H4 (cell line): Measurements from ENCODE around the gene MTREX. TPM values are rescaled to one million over a fixed set of nuclear protein-coding genes. Genes with fewer than 3 reads are reported as not detected.

Source experiments
- DNase-seq: peaks from one replicate; pipeline ENCODE4 v3.0.0-alpha.2; 2015; ENCODE audit warnings: low spot score
- total RNA-seq: library from RNA; depleted of rRNA; stranded (reverse); fragments of >200 nt; shearing (Covaris generic); gene quantifications from 2 replicates; pipeline ENCODE4 v1.2.3, GENCODE V29; 2014

MTREX gene
- total RNA-seq, 1 experiment from 2014 or later, result 95.0 TPM

DNA sequence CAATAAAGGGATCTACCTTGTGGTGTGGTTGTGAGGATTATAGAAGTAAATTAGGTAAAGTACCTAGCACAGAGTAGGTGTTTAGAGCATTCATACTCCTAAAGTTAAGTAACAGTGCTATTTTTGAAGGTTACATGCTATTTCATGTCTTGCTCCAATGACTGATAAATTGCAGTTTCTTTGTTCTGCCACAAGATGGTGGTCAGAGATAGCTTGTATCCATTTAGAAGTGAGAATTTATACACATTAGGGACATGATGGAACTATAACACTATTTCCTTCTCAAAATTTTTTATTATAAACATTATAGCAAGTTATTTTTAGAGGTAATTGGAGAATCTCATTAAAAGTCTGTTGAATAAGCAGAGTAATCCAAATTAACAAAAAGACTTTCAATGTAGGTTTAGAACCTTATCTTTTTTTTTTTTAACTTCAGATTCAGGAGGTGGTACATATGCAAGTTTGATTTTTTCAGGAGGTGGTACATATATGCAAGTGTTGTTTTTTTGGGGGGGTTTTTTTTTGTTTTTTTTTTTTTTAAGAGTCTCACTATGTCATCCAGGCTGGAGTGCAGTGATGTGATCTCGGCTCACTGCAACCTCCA lies 17.1 kb downstream of the MTREX start:
- peak; percentile 53 for DNase-seq

DNA sequence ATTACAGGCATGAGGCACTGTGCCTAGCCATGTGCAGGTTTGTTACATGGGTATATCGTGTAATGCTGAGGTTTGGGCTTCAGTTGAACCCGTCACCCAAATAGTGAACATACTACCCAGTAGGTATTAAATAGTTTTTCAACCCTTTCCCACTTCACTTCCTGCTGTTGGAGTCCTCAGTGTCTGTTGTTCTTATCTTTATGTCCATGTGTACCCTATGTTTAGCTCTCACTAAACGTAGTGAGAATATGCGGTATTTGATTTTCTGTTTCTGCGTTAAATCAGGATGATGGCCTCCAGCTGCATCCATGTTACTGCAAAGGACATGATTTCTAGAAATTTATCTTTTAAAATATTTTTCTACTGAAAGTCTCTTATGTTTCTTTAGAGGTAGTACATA lies 17.8 kb downstream of the MTREX start:
- no peak for DNase-seq

DNA sequence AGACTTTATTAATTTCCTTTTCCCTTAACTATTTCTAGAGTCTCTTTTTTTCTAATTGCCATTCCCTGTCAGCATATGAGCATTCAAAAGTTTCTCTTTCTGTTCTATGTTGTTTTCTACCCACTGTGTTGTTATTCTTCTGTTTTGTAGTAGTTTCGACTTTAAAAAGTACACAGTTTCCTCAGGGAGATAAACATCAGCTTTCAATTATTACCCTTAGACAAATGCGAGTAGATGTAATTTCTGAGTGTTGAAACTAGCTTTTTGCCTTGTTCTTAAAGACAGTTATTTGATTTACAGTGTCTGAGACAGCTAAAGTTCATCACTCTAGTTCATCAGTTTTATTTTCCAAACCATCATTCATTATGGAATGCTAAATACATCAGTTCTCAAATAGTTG lies 19.5 kb downstream of the MTREX start:
- no peak for DNase-seq

DNA sequence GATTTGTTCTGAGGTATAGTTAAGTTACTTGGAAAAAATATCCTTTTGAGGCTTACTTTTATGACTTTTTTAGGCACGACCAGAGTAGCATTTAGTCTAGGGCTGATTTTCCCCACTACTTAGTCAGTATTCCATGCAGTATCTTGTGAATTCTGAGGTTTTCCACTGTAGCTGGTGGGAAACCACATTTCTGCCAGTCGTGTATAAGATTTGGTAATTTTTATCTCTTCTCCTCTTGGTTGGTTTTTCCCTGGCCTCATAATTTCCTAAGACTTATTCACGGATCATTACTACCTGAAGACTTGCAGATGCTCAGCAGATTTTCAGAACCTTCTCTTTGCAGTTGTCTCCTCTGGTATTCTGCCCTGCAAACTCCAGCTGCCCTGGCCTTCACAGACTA lies 23.5 kb downstream of the MTREX start:
- DNase-seq, result no peak

DNA sequence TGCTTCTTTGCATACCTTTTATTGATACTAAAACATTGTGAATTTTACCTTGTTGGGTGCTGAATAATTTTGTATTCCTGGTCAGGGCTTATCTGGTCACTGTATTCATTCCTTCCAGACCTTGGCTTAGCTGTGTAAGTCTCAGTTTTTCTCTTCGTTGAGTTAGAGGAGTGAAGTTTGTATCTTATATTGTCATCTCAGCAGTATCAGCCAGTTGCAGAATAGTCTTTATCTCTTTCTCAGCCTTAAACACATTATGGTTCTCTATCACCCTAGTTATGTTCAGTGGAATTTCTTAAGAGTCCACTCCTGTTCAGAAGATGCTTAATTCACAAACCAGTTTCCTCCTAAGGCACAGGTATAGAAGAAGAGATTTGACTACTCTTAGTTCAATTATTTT lies 25.2 kb downstream of the MTREX start:
- DNase-seq, result no peak

DNA sequence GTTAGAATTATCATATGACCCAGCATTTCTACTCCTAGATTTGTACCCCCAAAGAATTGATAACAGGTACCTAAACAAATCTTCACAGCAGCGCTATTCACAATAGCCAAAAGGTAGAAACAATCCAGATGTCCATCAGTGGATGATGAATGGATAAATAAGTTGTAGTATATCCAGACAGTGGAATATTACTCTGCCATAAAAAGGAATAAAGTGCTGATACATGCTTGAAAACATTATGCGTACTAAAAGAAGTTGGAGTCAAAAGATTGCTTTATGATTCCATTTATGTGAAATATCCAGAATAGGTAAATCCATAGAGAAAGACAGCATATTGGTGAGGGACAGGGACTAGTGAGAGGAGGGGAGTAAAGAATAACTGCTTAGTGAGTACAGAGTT lies 26.0 kb downstream of the MTREX start:
- DNase-seq, result no peak

DNA sequence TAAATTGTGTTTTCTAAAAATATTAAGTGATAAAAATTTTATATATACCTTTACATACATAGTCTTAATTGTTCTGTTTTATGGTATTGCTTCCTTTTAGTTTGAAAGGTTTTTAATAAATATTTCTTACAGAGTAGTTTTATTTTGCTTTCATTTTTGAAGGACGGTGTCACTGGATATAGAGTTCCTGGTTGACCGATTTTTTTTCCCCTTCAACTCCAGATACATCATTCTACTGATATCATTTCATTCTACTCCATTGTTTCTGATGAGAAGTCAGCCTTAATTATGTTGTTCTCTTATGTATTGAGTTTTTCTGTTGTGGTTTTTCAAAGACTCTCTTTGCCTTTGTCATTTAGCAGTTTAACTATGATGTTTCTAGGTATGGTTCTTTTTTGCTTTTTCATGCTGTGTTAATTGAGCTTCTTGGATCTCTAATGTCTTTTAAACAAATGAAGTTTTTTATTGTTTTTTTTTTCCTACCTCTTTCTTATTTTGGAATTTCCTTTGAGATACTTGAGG lies 30.4 kb downstream of the MTREX start:
- no peak for DNase-seq

DNA sequence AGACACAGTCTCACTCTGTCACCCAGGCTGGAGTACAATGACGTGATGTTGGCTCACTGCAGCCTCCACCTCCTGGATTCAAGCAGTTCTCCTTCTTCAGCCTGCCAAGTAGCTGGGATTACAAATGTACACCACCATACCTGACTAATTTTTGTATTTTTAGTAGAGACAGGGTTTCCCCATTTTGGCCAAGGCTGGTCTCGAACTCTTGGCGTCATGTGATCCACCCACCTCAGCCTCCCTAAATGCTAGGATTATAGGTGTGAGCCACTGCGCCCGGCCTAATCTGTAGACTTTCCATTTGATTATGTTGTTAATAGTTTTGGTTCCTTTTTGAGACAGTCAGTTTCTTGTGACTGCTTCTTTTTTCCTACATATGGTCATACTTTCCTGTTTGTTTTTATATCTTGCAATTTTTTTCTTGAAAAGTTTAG lies 31.0 kb downstream of the MTREX start:
- DNase-seq, result no peak

DNA sequence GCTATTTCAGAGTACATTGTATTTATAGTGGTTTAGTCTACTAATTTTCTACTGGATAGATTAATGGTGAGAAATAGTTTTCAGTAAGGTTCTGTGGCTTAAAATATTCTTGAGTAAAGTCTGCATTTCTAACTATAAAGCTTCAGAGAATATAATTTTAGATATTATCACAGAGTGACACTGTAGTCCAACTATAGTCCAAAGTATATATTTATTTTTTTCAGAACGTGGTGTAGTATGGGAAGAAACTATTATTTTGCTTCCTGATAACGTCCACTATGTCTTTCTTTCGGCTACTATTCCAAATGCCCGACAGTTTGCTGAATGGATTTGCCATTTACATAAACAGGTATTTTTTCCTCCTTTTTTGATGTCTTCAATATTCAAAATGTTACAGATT lies 35.3 kb downstream of the MTREX start:
- DNase-seq, result no peak

DNA sequence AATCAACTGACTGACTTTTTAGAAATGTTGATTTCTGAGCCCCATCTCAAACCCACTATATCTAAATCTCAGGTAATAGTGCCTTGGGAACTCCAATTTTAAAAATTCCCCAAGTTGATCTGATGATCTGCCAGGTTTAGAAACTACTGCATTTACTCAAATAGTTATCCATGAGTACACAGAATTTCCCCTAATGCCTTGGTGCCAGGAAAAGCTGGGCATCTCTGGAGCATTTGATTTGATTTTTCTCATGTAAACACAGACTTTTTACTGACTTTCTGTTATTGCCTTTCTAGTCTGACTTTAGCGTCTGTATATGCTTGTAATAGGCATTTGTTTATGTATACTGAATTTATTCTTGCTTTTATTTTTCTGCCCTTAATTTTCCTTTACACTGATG lies 35.8 kb downstream of the MTREX start:
- DNase-seq, result no peak

DNA sequence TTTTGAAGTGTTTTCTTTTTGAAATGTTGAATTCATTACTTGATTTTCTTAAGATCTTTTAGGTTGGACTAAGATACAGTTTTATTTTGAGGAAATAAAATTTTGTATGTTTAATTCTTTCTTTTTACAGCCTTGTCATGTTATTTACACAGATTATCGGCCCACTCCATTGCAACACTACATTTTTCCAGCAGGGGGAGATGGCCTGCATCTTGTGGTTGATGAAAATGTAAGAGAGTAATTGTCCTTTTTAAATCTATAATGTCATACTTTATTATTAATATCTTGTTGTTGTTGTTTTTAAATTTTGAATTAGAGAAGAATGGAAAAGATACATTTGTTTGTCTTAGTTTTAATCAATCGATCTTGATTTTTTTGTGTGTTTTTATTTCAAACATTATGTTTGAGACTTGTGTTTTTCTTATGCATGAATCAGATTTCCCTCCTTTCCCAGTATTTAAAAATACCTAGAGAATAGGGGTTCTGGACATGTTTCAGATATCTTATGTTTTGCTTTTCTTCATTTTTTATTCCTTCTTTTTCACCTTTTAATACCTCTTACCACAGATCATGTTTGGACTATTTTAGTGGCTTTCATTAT lies 36.7 kb downstream of the MTREX start:
- DNase-seq, result peak; percentile 23

DNA sequence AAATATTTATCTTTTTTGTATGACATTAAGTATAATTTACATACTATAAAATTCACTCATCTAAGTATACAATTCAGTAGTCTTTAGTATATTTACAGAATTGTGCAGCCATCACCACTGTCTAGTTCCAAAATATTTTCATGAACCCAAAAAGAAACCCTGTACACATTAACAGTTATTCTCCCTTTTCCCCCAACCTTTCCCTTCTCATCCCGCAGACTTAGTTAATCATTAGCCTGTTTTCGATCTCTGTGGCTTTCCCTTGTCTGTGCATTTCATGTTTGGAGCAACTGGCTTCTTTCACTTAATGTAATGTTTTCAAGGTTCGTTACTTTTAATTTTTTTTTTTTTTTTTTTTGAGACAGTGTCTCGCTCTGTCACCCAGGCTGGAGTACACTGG lies 37.5 kb downstream of the MTREX start:
- no peak for DNase-seq

DNA sequence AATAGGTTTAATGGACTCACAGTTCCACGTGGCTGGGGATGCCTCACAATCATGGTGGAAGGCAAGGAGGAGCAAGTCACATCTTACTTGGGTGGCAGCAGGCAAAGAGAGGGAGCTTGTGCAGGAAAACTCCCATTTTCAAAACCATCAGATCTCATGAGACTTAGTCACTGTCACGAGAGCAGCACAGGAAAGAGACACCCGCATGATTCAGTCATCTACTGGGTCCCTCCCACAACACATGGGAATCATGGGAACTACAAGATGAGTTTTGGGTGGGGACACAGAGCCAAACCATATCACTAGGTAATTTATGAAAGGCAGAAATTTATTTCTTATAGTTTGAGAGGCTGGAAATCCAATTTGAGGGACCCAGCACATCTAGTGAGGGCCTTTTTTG lies 40.0 kb downstream of the MTREX start:
- DNase-seq, result no peak

DNA sequence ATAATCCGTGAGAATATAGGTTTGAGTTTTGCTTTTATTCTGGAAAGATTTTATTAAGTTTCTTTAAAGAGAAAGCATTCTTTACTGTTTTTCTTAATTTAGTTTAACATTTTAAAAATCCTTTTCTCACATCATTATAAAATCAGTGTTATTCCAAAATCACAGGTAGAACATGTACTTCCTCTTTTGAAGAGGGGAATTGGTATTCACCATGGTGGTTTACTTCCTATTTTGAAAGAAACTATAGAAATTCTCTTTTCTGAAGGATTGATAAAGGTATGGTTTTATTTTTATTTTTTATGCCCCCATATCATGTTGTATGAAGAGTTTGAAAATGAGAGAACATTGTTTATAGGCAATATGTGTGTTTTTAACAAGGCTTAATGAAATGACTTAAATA lies 43.0 kb downstream of the MTREX start:
- no peak for DNase-seq

DNA sequence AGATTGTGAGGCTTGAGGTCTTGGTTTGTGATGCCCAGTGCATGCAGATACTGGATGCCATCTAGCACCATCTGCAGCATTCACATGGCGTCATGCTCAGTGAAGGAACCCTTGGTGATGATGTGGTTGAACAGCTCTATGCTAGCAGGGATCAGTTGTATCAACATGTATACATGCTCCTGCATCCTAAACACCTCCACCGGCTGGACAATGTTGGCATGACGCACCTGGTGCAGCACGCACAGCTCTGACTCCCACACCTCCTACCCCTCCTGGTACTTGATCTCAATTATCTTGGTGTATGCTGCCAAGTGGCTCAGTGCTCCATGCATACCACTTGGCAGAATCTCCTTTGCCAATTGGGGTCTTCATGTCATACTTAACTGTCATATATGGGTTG lies 49.1 kb downstream of the MTREX start:
- DNase-seq, result no peak

DNA sequence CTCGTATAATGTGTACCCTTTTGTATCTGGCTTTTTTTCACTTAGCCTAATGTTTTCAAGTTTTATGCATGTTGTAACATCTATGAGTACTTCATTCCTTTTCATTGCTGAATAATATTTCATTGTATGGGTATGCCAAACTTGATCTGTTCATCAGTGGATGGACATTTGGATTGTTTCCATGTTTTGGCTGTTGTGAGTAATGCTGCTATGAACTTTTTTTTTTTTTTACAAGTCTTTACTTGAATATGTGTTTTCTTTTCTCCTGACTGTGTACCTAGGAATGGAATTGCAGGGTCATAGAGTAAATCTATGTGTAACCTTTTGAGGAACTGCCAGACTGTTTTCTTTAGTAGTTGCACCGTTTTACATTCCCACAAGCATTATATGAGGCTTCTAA lies 52.4 kb downstream of the MTREX start:
- DNase-seq, result no peak

DNA sequence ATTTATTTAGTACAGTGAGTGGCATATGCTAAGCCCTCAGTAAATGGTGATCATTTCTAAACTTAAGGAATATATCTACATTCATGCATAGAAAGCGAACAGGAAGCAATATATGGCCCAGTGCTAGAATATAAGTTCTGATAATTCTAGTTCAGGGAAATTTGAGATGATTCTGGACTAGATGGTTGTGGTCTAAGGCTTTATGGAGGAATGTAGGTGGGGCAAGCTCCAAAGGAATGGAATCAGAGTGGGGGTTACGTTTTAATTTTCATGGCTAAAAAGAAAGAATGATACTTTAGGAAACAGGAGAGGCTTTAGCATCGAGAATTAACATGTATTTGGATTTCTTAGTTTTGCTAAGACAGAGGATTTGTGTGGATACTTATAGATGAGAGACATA lies 56.1 kb downstream of the MTREX start:
- DNase-seq, result no peak

DNA sequence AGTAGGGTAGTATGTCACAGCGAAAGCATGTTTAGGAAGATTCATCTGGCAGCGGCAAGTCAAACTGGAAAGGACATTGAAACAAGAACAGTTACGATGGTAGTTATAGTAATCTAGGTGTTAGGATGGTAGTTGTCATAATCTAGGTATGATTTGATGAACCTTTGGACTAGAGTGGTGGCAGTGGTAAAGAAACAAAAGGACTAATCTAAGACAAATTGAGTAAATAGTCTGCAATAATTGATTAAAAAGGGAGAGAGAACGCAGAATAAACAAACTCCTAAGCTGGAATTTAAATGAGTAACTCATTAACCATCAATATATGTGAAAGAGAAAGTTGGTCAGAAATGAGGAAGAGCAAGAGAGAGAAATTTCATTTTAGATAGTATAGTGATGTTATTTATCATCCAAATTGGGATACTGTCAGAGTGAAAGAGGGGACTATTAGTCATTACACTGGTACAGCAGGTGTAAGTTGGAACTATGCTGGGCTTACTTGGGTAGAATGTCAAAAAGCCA lies 56.8 kb downstream of the MTREX start:
- no peak for DNase-seq

DNA sequence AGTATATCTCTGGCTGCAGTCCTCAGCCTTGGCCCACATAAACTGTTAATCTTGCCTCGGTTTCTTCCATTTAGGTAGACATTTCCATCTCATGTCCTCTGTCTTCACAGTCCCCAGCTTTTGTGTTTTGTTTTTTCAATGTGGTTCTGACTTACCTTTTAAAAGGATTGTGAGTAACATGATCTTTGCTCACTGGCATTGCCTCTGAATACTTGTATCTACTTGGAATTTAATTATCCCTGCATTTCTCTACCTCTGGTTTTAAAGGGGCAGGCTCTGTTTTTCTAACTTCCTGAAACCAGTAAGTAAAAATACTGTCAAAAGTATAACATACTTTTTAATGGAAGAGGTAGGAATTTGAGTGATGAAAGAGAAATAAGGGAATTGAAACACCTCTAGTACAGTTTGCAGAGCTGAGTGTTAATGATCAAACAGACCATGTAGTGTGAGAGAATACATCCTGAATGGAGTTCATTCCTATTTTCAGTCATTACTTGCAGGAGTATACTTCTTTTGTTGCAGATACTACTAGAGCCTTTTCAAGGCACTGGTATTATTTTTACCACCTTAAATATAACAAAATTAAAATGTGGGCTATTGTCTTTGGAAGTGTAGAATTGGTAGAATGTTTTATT lies 62.6 kb downstream of the MTREX start:
- no peak for DNase-seq

DNA sequence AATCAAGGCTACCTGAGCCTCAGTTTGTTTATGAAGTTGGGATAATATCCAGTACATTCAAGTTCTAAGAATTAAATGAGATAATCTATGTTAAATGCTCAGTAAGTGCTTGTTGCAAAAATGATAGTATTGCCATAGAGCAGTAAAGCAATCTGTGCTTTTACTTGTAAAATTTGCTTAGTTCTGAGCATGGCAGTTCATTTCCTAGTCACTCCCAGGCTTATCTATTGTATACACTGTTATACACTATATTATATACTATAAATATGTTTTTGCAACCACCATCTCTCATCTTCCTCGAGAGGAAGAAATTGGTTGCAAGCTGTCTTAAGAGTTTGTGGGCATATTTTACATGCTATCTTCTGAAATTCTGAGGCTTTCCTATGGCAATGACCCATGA lies 63.4 kb downstream of the MTREX start:
- no peak for DNase-seq

DNA sequence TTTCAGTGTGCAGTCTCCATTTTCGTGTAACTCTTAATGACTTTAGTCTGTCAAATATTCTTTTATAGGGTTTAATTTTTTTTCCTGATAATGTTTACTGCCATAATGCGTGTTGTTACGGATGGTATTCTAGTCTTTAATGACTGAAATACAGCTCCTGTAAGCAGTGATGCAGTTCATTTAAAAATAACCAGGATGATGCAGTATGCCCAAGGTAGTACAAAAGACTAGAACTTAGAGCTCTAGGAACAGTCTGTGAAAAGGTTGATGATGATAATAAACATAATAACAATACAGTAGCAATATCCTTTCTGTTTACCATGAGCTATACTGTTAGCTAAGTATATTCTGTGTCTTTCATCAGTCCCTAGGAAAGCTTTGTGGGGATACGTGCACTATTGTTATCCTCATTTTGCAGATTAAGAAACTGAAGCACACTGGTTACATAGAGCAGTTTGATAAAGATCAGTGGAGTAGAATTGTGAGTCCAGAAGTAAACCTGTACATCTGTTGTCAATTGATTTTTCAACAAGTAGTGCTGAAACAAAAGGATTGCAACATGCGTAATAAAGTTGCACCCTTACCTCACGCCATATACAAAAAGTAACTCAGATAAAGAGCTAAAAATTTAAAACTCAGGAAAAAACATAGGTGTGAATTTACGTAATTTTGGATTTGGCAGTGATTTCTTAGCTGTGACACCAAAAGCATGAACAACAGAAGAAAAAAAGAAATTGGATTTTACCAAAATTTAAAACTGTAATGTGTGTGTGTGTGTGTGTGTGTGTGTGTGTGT lies 64.5 kb downstream of the MTREX start:
- DNase-seq, result no peak

DNA sequence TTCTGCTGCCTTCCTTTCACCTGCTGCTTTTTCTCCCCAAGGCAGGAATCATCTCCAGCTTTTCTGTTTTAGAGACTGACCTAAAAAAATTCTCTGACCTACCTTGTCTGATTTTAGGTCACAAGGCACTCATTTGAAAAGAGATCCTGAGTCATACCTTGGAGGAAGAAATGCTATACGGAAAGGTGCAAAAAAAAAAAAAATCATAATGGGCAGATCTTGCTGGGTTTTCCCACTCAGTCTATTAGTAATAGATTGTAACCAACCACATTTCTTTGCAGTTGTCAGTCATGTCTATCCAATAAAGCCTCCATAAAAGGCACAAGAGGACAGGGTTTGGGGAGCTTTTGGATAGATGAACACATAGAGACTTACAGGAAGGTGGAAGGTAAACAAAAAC lies 70.0 kb downstream of the MTREX start:
- DNase-seq, result no peak
